Stimulated activated CD8-positive, alpha-beta memory T cell treated with anti-CD3 and anti-CD28 coated beads, Interleukin-15, amount 100 ng/mL, for 4 hours (primary cell): ENCODE measurements around the gene SEMA7A.
"Not testable (repeated sequence)": the region's sequence is repeated elsewhere in the genome, so short reads cannot be mapped to it uniquely, and the experiment has no call there.

Experiments
- DNase-seq, 2 donors: peaks; one replicate each; pipeline ENCODE4 v3.0.0-alpha.2; 2020; ENCODE audit warnings: low read depth in 2 of 2

Gene SEMA7A, protein sequence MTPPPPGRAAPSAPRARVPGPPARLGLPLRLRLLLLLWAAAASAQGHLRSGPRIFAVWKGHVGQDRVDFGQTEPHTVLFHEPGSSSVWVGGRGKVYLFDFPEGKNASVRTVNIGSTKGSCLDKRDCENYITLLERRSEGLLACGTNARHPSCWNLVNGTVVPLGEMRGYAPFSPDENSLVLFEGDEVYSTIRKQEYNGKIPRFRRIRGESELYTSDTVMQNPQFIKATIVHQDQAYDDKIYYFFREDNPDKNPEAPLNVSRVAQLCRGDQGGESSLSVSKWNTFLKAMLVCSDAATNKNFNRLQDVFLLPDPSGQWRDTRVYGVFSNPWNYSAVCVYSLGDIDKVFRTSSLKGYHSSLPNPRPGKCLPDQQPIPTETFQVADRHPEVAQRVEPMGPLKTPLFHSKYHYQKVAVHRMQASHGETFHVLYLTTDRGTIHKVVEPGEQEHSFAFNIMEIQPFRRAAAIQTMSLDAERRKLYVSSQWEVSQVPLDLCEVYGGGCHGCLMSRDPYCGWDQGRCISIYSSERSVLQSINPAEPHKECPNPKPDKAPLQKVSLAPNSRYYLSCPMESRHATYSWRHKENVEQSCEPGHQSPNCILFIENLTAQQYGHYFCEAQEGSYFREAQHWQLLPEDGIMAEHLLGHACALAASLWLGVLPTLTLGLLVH

DNA sequence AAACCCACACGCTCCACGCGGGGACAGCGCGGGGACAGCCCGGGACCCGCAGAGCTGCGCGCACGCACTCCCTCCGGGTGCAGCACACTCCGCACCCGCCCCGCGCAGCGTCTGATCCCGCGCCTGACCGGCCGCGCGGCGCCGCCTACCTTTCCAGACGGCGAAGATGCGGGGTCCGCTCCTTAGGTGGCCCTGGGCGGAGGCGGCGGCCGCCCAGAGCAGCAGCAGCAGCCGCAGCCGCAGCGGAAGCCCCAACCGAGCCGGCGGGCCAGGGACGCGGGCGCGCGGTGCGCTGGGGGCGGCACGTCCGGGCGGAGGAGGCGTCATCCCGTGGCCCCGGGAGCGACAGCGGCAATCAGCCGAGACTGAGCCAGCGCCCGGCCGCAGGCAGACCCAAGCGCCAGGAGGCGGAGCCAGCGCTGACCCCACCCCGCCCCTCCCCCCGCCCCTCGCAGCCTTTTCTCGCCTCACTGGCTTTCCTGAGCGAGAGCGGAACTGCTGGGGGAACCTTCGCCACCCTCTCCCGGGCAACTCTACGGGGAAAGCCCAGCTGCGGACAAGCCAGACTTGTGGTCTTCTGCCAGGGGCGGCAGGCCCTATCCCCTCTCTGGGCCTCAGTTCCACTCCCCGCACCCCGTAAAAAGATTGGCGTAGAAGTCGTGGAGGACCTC, at the start of gene SEMA7A:
SEMA7A (minus strand) TSS at position 367 of the 671 bp plus-strand sequence; CDS start at position 327, 40 bp downstream.
- DNase-seq: peak; percentile 62 to 82

- DNase-seq: no peak
Measured at GRCh38 chr15:74482661-74483060, 48.9 kb upstream of the SEMA7A start.

DNA sequence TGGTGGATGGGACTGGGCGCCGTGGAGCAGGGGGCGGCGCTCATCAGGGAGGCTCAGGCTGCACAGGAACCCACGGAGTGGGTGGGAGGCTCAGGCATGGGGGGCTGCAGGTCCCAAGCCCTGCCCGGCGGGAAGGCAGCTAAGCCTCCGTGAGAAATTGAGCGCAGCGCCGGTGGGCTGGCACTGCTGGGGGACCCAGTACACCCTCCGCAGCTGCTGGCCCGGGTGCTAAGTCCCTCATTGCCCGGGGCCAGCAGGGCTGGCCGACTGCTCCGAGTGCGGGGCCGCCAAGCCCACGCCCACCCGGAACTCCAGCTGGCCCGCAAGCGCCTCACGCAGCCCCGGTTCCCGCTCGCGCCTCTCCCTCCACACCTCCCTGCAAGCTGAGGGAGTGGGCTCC, 46.6 kb upstream of the SEMA7A start:
- DNase-seq: not testable (repeated sequence)

DNA sequence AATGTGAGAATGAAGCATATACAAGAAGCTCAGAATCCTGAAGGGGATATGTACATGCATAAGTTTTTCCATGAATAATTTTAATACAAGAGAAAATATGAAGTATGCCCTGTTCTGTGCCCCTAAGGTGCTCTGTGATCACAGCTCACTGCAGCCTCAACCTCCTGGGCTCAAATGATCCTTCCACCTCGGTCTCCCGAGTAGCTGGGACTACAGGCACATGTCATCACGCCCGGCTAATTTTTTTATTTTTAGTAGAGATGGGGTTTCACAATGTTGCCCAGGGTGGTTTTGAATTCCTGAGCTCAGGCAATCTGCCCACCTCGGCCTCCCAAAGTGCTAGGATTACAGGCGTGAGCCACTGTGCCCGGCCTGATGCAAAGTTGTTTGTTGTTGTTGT, 37.9 kb upstream of the SEMA7A start:
- DNase-seq: not testable (repeated sequence)

DNA sequence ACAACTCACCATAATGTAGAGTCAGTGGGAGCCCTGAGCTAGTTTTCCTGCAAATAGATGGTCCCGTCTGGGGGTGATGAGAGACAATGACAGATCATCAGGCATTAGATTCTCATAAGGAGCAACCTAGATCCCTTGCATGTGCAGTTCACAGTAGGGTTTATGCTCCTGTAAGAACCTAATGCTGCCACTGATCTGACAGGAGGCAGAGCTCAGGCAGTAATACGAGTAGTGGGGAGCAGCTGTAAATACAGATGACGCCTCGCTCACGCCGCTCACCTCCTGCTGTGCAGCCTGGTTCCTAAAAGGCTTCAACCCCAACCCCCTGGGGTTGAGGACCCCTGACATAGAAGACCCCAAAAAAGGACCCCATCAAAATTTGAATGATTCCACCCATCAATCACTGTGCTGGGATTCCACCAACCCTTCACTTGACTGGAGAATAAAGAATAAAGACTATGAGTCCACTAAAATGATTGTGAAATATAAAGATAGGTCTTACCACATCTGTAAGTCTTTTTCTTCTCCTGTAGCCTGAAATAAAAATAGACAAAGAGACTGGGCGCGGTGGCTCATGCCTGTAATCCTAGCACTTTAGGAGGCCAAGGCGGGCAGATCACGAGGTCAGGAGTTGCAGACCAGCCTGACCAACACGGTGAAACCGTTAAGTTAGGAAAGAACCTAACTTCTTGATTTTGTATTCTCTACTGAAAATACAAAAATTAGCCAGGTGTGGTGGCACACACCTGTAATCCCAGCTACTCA, 37.1 kb upstream of the SEMA7A start:
- no peak for DNase-seq

- DNase-seq: no peak
Measured at GRCh38 chr15:74468341-74469032, 34.7 kb upstream of the SEMA7A start.

DNA sequence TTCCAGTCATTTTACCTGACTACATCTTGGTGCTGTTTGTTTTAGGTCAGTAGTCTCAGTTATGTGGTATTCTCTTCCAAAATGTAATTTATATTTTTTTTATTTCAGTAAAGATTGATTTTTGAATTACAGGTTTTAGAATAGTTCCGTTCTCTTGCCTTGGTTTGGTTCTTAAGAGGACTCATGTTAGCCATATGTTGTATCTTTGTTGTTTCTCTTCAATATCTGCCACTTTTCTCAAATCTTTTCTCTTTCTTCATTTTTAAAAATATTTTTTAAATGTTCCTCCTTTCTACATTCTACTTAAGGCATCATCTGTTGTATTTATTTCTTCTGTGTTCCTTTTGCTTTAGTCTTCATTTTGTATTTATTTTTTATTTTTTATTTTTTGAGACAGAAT, 32.8 kb upstream of the SEMA7A start:
- DNase-seq: no peak

DNA sequence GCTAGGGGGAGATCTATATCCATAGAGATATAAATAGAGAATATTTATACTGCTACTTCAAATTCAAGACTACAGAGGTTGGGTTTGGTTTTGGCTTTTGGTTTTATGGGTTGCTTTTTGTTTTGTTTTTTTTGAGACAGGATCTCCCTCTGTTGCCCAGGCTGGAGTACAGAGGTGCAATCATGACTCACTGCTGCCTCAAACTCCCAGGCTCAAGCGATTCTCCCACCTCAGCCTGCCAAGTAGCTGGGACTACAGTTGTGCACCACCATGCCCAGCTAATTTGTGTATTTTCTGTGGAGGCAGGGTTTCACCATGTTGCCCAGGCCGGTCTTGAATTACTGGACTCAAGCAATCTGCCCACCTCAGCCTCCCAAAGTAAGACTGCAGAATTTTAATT, 31.1 kb upstream of the SEMA7A start:
- DNase-seq: no peak

GRCh38 chr15:74464216-74464615, 30.5 kb upstream of the SEMA7A start:
- no peak for DNase-seq

DNA sequence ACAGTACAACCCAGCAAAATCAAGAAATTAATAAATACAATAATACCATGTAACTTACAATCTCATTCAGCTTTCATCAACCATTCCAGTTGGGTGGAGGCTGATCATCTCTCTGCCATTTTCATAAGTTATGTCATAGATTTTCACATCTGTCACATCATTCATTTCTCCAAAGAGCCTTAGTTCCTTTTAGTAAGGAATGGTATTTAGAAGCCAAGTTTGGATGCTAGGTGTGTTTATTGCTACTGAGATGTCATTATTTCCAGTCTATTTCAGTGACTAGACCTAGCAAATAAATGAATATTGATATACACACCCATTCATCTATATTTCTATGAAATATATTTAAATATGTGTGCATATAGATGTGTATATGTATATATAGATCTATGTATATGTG, 29.9 kb upstream of the SEMA7A start:
- no peak for DNase-seq

DNA sequence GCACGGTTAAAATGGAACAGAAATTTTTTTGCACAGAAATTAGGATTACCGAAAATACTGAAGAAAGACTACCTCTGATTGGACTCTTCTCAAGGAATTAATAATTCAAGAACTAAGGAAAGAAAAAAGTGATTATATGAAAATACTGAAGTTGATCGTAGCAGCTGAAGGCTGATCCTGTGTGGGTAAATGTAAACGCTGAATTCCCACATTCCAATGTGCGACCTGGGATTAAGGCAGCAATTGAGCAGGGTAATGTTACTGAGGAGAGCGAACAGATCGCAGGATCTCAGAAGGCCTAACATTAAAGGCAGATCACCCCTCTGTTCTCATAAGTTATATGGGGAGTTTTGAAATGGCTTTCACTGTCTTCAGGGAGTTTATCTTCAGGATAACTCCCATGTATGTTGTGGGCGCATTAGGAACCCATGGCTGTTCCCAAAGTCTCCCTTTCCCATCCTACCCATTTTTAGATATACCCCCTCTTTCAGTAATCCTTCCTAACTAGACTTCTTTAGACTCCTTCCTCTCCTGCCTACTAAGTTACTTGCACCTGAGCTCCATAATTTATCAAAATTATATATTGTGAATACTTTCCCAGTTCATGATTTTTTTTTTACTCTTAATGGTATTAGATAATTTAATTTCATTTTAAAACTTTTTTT, 28.2 kb upstream of the SEMA7A start:
- no peak for DNase-seq

DNA sequence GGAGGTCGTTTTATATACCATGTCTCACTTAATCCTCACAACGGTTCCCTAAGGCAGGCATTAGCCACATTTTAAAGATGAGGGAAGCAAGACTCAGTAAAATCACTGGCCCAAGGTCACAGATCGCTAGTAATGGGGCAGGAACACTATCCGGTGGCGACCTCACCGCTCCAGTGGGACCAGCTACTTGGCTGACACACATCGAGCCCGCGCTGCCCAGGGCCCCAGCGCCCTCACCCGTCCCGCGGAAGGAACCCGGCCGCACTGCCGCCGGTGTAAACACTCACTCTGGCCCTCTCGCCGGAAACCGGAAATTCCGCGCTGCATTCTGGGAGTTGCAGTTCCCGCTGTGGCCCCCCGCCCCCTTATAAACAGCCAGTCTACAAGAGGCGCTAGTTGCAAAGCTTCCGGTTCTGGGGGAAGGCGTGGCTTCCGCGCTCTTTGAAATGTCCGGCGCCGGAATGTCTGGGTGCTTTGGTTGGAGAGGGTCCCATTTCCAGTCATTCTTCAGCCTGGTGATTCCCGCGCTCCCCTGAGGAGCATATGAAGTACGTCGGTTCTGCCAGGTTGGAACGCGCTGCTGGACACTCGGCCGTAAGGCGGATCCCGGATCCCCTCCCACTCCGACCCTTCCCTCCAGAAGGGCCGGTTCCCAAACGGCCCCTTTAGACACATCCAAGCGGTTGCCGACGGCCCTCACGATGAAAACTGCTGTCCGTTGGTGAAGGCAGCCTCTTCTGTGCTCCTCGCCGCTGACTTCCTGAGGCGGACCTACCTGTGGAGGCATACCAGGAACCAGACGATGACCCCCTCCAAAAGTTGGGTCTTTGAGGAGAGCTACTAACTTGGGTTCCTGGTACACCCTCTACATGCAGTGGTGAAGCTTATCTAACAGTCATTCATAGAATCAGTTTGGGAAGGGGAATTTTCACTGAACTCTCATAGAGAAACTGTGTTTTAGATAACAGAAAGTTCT, 27.4 kb upstream of the SEMA7A start, which contains the start of gene UBL7:
UBL7 (minus strand) TSS at position 290 of the 976 bp plus-strand sequence. CDS start 2,293 bp downstream, outside the sequence.
- peak; percentile 90 to 95 for DNase-seq

DNA sequence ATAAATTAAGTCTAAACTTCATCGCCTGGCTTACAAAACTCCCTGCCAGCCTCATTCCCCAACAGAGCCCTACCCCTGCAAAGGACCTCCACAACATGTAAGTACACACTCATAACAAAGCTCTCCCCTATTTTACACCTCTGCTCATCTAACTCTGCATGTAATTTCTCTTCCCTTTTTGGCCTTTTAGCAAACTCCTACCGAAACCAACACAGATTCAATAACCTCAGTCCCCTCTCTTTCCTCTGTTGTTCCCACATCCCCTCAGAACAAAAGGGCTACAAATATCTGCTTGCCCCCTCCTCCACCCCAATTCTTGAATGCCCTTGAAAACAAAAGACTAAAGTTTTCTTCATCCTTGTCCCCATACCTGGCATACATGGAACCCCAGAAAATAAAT, 26.5 kb upstream of the SEMA7A start:
- no peak for DNase-seq

- DNase-seq: not testable (repeated sequence)
Measured at GRCh38 chr15:74459798-74460197, 26.0 kb upstream of the SEMA7A start.

DNA sequence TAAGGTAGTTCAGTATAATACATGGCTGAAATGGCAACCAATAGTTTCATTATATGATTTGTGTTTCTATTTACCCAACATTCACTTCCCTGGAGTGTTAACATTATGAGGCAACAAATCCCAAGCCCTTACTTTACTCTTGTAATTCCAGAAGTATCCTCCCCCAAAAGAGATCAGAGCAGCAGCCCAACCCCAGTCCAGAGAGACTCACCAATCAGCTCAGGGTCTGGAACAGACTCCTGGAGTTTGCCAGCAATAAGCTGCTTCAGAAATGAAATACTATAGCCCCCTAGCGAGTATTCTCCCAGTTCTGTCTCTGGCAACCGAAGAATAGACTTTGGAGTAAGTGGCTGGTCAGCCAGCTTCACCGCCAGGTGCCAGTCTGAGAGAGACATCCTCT, 24.7 kb upstream of the SEMA7A start:
- no peak for DNase-seq

- not testable (repeated sequence) for DNase-seq
Measured at GRCh38 chr15:74457036-74457435, 23.3 kb upstream of the SEMA7A start.

- DNase-seq: no peak
Measured at GRCh38 chr15:74454764-74455500, 21.2 kb upstream of the SEMA7A start.

- DNase-seq: no peak
Measured at GRCh38 chr15:74453925-74454763, 20.4 kb upstream of the SEMA7A start.
